Measurements from ENCODE around the gene ADAT3.

The ADAT3 gene

DNA sequence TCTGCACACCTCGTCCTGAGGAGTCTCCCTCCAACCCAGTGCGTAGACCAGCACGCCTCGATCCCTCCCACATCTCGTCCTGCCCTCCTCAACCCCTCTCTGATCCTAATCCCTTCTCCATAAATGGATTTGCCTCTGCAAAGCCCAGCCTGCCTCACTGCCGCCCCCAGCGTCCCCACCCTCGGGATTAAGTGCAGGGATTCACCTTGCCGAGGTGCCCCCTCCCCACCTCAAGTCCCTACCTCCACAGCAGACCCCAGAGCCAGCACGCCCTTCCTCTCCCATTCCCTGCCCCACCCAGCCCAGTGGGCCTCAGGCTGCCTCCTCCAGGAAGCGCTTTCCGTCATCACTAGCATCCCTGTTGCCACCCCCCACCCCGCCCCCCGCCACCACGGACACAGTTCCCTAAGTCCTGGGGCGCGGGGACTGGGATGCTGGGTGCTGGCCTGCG lies 45.8 kb upstream of the ADAT3 start:
- TF ChIP-seq, protein P1, sequence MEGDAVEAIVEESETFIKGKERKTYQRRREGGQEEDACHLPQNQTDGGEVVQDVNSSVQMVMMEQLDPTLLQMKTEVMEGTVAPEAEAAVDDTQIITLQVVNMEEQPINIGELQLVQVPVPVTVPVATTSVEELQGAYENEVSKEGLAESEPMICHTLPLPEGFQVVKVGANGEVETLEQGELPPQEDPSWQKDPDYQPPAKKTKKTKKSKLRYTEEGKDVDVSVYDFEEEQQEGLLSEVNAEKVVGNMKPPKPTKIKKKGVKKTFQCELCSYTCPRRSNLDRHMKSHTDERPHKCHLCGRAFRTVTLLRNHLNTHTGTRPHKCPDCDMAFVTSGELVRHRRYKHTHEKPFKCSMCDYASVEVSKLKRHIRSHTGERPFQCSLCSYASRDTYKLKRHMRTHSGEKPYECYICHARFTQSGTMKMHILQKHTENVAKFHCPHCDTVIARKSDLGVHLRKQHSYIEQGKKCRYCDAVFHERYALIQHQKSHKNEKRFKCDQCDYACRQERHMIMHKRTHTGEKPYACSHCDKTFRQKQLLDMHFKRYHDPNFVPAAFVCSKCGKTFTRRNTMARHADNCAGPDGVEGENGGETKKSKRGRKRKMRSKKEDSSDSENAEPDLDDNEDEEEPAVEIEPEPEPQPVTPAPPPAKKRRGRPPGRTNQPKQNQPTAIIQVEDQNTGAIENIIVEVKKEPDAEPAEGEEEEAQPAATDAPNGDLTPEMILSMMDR (IDR thresholded peaks at IDR 0.05; ENCODE audit: insufficient read depth, low read depth, low read length, missing control alignments) = no peak
- DNase-seq (ENCODE audit: low read depth) = no peak
- H3K4me3 ChIP-seq (ENCODE audit: low read length) = no peak overlapping the region

DNA sequence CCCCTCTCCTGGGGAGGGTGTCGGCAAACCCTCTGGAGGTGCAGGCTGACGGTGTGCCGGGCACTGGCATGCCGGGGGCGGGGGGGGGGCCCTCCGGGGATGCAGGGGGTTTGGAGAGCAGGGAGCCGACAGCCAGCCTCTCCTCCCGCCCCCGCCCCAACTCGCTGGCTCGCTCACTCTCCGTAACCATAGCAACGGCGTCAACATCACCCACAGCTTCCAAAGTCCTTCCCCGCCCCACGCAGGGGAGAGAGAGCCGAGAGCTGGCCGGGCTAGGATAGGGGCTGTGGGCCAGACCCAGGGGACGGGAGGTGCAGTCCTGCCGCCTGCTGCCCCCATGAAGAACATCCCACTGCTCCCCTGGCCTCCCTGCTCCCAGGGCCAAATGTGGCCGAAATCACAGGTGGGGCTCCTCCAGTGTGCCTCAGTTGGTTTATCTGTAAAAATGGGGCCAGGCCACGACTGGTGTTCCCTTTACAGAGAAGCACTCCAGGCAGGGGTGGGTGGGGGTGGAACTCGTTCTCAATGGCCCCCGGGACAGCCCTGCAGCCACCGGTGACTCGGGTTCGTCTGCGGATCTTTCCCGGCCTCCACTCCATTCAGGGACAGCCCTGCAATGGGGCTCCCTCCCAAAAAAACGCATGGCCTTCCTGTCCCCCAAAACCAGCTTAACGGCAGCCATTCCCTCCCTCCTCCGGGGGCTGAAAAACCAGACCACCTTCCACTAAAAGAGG lies 45.0 kb upstream of the ADAT3 start:
- DNase-seq (ENCODE audit: low read depth) = peak; percentile 61
- peak overlapping the region; percentile 77 for H3K4me3 ChIP-seq (ENCODE audit: low read length)
- TF ChIP-seq, protein P1 (IDR thresholded peaks at IDR 0.05; ENCODE audit: insufficient read depth, low read depth, low read length, missing control alignments) = no peak

DNA sequence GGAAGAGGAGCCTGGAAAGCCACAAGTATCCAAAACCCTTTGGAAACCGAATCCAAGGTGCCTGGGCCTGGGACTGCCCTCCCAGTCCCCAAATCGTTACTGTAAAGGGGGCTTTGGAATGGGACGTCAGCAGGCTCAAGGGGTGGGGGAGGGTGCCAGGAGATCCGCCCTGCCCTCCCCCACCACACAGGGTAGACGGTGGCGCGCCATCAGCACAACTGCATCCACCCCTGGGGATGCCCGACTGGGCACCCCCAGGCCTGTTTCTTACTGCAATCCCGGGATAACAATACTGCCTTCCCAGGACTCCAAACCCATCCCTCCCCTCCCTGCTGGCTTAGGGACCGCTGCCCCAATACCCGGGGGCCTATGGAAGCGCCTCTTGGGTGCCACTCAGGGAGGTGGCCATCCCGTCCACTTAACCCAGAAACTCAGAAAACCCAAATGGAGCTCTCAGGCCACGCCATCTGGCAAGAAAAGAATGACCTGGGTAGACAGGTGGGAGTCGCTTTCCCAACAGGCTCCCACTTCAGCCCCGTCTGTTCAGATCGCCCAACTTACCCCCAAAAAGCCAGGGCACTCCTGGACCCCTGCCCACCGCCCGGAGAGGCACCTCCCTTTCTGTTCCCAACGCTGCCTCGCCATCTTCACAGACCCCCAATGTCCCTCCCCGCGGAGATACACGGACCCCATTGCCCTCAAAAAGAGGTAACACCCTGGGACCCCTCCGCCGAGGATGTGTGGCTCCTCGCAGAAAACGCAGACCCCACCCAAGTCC lies 44.2 kb upstream of the ADAT3 start:
- H3K4me3 ChIP-seq (ENCODE audit: low read length) = peak overlapping the region; percentile 77
- DNase-seq (ENCODE audit: low read depth) = no peak
- TF ChIP-seq, protein P1 (IDR thresholded peaks at IDR 0.05; ENCODE audit: insufficient read depth, low read depth, low read length, missing control alignments) = no peak

DNA sequence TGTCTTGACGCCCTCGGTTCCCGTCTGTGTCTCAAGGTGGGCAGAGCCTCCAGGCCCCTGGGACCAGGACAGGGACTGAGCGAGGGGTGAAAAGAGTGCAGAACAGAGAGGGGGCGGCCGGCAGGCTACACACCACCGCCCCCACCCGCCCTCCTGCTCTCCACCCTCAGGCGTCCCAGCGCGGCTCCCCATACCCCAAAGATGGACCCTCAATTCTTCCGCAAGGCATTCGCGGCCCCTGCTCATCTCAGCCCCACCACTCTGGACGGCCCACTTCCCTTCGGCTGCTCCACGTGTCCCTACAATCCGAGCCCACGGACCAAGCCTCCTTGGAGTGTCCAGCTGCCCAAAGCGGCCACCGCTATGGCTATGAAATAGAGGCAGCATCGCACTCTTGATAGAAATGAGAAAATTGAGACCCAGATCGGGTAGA lies 43.6 kb upstream of the ADAT3 start:
- DNase-seq (ENCODE audit: low read depth) = no peak
- H3K4me3 ChIP-seq (ENCODE audit: low read length) = peak overlapping the region; percentile 77
- TF ChIP-seq, protein P1 (IDR thresholded peaks at IDR 0.05; ENCODE audit: insufficient read depth, low read depth, low read length, missing control alignments) = no peak

DNA sequence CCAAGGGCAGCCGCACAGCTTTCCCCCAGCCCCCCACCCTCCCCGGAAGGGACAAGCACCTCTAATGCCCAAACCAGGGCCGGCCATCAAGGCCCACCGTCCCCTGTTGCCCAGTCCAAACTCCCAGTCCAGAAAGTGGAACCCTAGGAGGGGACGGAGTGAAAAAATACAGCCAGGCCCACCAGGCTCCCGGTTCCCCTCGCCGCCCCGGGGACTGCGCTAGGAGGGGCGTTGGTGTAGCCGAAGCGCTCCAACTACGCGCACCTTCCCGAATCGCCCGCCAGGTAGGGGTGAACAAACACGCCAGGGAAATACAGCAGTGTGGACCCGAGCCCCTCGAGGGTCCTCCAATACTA lies 43.2 kb upstream of the ADAT3 start:
- no peak for DNase-seq (ENCODE audit: low read depth)
- peak overlapping the region; percentile 77 for H3K4me3 ChIP-seq (ENCODE audit: low read length)
- TF ChIP-seq, protein P1 (IDR thresholded peaks at IDR 0.05; ENCODE audit: insufficient read depth, low read depth, low read length, missing control alignments) = no peak

DNA sequence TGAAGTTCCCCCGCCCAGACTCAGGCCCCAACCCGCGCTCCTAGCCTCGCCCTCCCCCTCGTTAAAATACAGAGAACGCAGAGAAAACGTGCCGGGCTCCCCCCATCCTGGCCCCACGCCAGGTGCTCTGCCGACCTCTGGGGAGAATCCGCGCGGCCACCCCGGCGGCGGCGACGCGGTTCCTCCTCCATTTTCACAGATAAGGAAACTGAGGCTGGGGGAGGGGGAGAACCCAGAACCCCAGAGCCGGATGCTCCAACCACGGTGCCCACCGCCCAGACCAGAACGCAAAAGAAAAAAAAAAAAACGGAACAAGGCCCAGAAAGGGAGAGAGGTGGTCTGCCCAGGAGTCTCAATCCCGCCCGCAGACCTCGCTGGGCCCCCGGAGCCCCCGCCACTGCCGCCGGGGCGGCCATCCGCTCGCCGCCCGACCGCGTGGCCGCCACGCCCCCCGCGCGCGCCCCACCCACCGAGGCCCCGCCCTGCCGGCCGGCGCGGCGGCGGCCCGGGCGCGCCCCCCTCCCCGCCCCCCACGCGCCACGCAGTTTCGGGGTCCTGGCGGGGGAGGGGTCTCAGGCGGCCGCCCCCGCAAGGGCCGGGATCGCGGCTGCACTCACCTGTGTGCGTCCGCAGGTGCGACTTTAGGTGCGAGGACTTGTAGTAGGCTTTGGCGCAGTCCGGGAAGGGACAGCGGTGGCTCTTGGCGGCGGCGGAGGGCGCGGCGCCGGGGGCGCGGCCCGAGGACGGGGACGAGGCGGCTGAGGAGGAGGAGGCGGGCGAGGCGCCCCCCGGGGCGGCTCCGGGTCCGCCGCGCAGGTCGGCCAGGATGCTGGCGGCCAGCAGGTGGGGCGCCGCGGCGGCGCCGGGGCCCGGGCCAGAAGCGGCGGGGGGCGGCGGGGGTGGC lies 42.5 kb upstream of the ADAT3 start:
- peak; percentile 51 for DNase-seq (ENCODE audit: low read depth)
- TF ChIP-seq, protein P1 (IDR thresholded peaks at IDR 0.05; ENCODE audit: insufficient read depth, low read depth, low read length, missing control alignments) = no peak
- H3K4me3 ChIP-seq (ENCODE audit: low read length) = peak overlapping the region; percentile 77
